ENCODE results near the gene GPS1.

Gene GPS1

DNA sequence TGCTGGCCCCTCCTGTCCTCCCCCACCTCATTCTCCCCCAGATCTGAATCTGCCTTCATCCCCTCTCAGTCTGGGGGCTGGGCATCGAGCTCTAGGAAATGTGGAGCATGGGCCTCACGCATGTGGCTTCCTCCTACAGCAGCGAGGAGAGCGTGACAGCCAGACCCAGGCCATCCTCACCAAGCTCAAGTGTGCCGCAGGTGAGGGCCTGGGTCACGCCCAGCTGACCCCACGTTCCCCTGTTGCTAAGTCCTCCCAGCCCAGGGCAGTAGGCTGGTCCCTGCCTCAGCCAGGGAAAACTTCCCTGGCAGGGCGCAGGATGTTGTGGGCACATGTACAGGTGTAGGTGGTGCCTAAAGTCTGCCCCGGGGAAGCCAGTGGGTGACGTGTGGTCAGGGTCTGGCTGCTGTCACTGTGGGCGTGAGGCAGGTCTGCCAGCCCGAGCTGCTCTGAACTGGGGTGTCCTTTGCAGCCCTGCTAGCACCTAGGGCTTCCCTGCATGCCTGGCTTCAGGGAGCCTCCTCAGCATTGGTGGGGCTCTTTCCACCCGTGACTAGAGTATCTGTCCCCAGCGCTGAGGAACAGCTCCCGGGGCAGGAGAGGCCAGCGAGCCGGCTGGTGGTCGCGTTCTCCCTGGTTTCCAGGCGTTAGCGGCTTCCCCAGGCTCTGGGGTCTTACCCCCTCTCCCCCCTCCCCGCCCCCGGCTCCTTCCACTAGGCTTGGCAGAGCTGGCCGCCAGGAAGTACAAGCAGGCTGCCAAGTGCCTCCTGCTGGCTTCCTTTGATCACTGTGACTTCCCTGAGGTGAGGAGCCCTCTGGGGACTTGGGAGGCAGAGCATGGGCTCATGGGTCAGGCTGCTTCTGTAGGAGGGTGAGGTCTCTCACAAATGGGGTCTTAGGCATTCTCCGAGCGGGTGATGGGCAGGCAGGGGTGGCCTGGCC is 3.6 kb downstream of the GPS1 start:
- Histone ChIP-seq H3K27ac (ENCODE audit: insufficient read depth in 1 of 2, low read depth in 1 of 2, low read length in 2 of 2, poor library complexity in 1 of 2, severe bottlenecking in 2 of 2) (no peak overlapping the region), H3K27me3 (replicated peaks in 2 of 5; ENCODE audit: control insufficient read depth in 4 of 5, insufficient read depth in 5 of 5, low read length in 4 of 5) (no peaks in the 10 kb centered on the region), H3K36me3 (ENCODE audit: control insufficient read depth in 4 of 4, insufficient read depth in 4 of 4, low read length in 3 of 4) (peaks cover 4 to 73% (median 42%) of the 10 kb centered on the region in 4 experiments), H3K9me3 (ENCODE audit: control extremely low read depth in 1 of 5, control insufficient read depth in 4 of 5, insufficient read depth in 2 of 5, low read depth in 1 of 5, low read length in 4 of 5) (no peaks in the 10 kb centered on the region), H3K4me1 (ENCODE audit: control extremely low read depth in 1 of 4, control insufficient read depth in 4 of 4, insufficient read depth in 4 of 4, low read length in 3 of 4) (peaks cover 0 to 22% (median 20%) of the 10 kb centered on the region in 4 experiments), H3K4me3 (ENCODE audit: control insufficient read depth in 1 of 7, extremely low read depth in 1 of 7, insufficient read depth in 4 of 7, low read depth in 2 of 7, low read length in 6 of 7) (no peak overlapping the region)
- POLR2A ChIA-PET: no interaction called here
- DNase-seq: no peak
- 89% methylated on average over 22 of the region's 26 CpGs for WGBS (ENCODE audit: insufficient coverage)
- CTCF ChIA-PET: interaction anchor here (1.1 kb wide), 1 partner anchor 26 kb away, joined by 3 read pairs; no protein-coding TSS in a partner anchor

- Histone ChIP-seq H3K4me3 (ENCODE audit: control insufficient read depth in 1 of 7, extremely low read depth in 1 of 7, insufficient read depth in 4 of 7, low read depth in 2 of 7, low read length in 6 of 7) (no peak overlapping the region), H3K27me3 (replicated peaks in 2 of 5; ENCODE audit: control insufficient read depth in 4 of 5, insufficient read depth in 5 of 5, low read length in 4 of 5) (no peaks in the 10 kb centered on the region), H3K4me1 (ENCODE audit: control extremely low read depth in 1 of 4, control insufficient read depth in 4 of 4, insufficient read depth in 4 of 4, low read length in 3 of 4) (peaks cover 0 to 13% (median 12%) of the 10 kb centered on the region in 4 experiments), H3K36me3 (ENCODE audit: control insufficient read depth in 4 of 4, insufficient read depth in 4 of 4, low read length in 3 of 4) (peaks cover 6 to 82% (median 50%) of the 10 kb centered on the region in 4 experiments), H3K27ac (ENCODE audit: insufficient read depth in 1 of 2, low read depth in 1 of 2, low read length in 2 of 2, poor library complexity in 1 of 2, severe bottlenecking in 2 of 2) (no peak overlapping the region), H3K9me3 (ENCODE audit: control extremely low read depth in 1 of 5, control insufficient read depth in 4 of 5, insufficient read depth in 2 of 5, low read depth in 1 of 5, low read length in 4 of 5) (no peaks in the 10 kb centered on the region)
- ChIA-PET POLR2A (no interaction called here), CTCF (no interaction called here)
- DNase-seq: no peak
- 98% methylated on average over 27 of the region's 28 CpGs for WGBS (ENCODE audit: insufficient coverage)
These were observed 4.4 kb downstream of the GPS1 start for GRCh38 chr17:82055965-82056728.

- ChIA-PET CTCF (no interaction called here), POLR2A (no interaction called here)
- peaks cover 9 to 89% (median 56%) of the 10 kb centered on the region in 4 experiments for H3K36me3 ChIP-seq (ENCODE audit: control insufficient read depth in 4 of 4, insufficient read depth in 4 of 4, low read length in 3 of 4)
- no peak for DNase-seq
- no peaks in the 10 kb centered on the region for H3K9me3 ChIP-seq (ENCODE audit: control extremely low read depth in 1 of 5, control insufficient read depth in 4 of 5, insufficient read depth in 2 of 5, low read depth in 1 of 5, low read length in 4 of 5)
- peaks cover 0 to 13% (median 12%) of the 10 kb centered on the region in 4 experiments for H3K4me1 ChIP-seq (ENCODE audit: control extremely low read depth in 1 of 4, control insufficient read depth in 4 of 4, insufficient read depth in 4 of 4, low read length in 3 of 4)
- 95% methylated on average over 29 of the region's 29 CpGs for WGBS (ENCODE audit: insufficient coverage)
- no peak overlapping the region for H3K4me3 ChIP-seq (ENCODE audit: control insufficient read depth in 1 of 7, extremely low read depth in 1 of 7, insufficient read depth in 4 of 7, low read depth in 2 of 7, low read length in 6 of 7)
- H3K27me3 ChIP-seq (replicated peaks in 2 of 5; ENCODE audit: control insufficient read depth in 4 of 5, insufficient read depth in 5 of 5, low read length in 4 of 5): no peaks in the 10 kb centered on the region
- no peak overlapping the region for H3K27ac ChIP-seq (ENCODE audit: insufficient read depth in 1 of 2, low read depth in 1 of 2, low read length in 2 of 2, poor library complexity in 1 of 2, severe bottlenecking in 2 of 2)
These were observed 5.3 kb downstream of the GPS1 start for GRCh38 chr17:82056729-82057621.

- Histone ChIP-seq H3K9me3 (ENCODE audit: control extremely low read depth in 1 of 5, control insufficient read depth in 4 of 5, insufficient read depth in 2 of 5, low read depth in 1 of 5, low read length in 4 of 5) (no peaks in the 10 kb centered on the region), H3K36me3 (ENCODE audit: control insufficient read depth in 4 of 4, insufficient read depth in 4 of 4, low read length in 3 of 4) (peaks cover 9 to 99% (median 66%) of the 10 kb centered on the region in 4 experiments), H3K4me1 (ENCODE audit: control extremely low read depth in 1 of 4, control insufficient read depth in 4 of 4, insufficient read depth in 4 of 4, low read length in 3 of 4) (no peaks in the 10 kb centered on the region), H3K27me3 (replicated peaks in 2 of 5; ENCODE audit: control insufficient read depth in 4 of 5, insufficient read depth in 5 of 5, low read length in 4 of 5) (no peaks in the 10 kb centered on the region), H3K4me3 (ENCODE audit: control insufficient read depth in 1 of 7, extremely low read depth in 1 of 7, insufficient read depth in 4 of 7, low read depth in 2 of 7, low read length in 6 of 7) (no peak overlapping the region), H3K27ac (ENCODE audit: insufficient read depth in 1 of 2, low read depth in 1 of 2, low read length in 2 of 2, poor library complexity in 1 of 2, severe bottlenecking in 2 of 2) (no peak overlapping the region)
- DNase-seq: no peak
- ChIA-PET CTCF (no interaction called here), POLR2A (no interaction called here)
- 93% methylated on average over 13 of the region's 17 CpGs for WGBS (ENCODE audit: insufficient coverage)
These were observed 6.6 kb downstream of the GPS1 start for GRCh38 chr17:82058230-82058854.

DNA sequence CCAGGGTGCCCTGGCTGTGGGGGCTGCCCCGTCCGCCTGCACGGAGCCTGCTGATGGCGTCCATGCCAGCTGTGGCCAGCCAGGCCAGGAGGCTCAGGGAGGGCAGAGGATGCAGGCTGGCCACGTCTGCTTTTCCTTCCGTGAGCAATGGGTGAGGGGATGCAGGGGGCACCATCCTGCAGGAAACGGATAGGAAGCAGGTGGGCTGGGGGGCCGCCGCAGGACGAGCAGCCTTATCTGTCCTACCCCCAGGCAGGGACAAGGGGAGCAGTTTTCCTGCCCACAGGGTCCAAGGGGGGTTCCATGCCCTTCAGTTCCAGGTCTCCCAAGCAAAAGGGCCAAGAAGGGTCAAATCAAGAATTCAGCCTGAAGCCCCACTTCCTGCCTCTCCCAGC is 7.2 kb downstream of the GPS1 start:
- H3K36me3 ChIP-seq (ENCODE audit: control insufficient read depth in 4 of 4, insufficient read depth in 4 of 4, low read length in 3 of 4): peaks cover 11 to 99% (median 68%) of the 10 kb centered on the region in 4 experiments
- no peak overlapping the region for H3K4me3 ChIP-seq (ENCODE audit: control insufficient read depth in 1 of 7, extremely low read depth in 1 of 7, insufficient read depth in 4 of 7, low read depth in 2 of 7, low read length in 6 of 7)
- CTCF ChIA-PET: interaction anchor here (1.7 kb wide), 1 partner anchor 8 kb away, joined by 5 read pairs; no protein-coding TSS in a partner anchor
- WGBS (ENCODE audit: insufficient coverage): 75% methylated on average over 10 of the region's 10 CpGs
- H3K27me3 ChIP-seq (replicated peaks in 2 of 5; ENCODE audit: control insufficient read depth in 4 of 5, insufficient read depth in 5 of 5, low read length in 4 of 5): no peaks in the 10 kb centered on the region
- no peaks in the 10 kb centered on the region for H3K9me3 ChIP-seq (ENCODE audit: control extremely low read depth in 1 of 5, control insufficient read depth in 4 of 5, insufficient read depth in 2 of 5, low read depth in 1 of 5, low read length in 4 of 5)
- no peak for DNase-seq
- POLR2A ChIA-PET: no interaction called here
- no peak overlapping the region for H3K27ac ChIP-seq (ENCODE audit: insufficient read depth in 1 of 2, low read depth in 1 of 2, low read length in 2 of 2, poor library complexity in 1 of 2, severe bottlenecking in 2 of 2)
- peaks cover 0 to 2% (median 0%) of the 10 kb centered on the region in 4 experiments for H3K4me1 ChIP-seq (ENCODE audit: control extremely low read depth in 1 of 4, control insufficient read depth in 4 of 4, insufficient read depth in 4 of 4, low read length in 3 of 4)

DNA sequence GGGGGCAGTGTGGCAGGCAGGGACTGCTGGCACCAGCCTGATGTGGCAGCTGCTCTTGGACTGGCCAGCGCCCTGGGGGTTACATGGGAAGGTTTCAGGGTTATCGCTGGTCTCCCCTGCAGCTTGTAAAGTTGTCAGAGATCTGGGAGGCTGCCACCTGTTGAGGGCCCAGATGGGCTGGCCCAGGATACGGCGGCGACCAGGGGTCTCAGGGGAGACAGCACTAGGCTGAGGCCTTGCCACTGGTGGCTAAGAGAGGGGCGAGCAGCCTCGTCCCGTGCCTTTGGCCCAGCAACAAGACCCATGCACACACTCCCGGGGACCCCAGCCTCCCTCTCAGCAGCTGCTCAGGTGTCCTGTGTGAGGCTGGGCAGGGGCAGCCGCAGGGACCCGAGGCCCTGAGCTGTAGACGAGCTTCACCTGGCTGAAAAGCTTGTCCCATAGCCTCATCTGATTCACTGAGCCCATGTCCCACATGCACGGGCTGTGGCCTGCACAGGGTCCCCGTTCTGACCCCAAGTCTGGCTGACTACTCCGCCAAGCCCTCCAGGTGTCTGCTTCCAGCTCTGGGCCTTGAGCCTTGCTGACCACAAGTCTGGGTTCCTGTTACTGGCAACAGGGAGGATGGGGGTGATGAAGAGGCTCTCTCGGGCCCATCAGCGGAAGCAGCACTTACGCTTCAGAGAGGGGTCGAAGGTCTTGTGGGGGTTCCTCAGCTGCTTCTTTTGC is 7.7 kb downstream of the GPS1 start:
- H3K4me1 ChIP-seq (ENCODE audit: control extremely low read depth in 1 of 4, control insufficient read depth in 4 of 4, insufficient read depth in 4 of 4, low read length in 3 of 4): peaks cover 0 to 8% (median 3%) of the 10 kb centered on the region in 4 experiments
- H3K27me3 ChIP-seq (replicated peaks in 2 of 5; ENCODE audit: control insufficient read depth in 4 of 5, insufficient read depth in 5 of 5, low read length in 4 of 5): no peaks in the 10 kb centered on the region
- H3K36me3 ChIP-seq (ENCODE audit: control insufficient read depth in 4 of 4, insufficient read depth in 4 of 4, low read length in 3 of 4): peaks cover 11 to 99% (median 67%) of the 10 kb centered on the region in 4 experiments
- ChIA-PET POLR2A (no interaction called here), CTCF (interaction anchor here (1.7 kb wide), 1 partner anchor 9 kb away, joined by 5 read pairs; no protein-coding TSS in a partner anchor)
- H3K27ac ChIP-seq (ENCODE audit: insufficient read depth in 1 of 2, low read depth in 1 of 2, low read length in 2 of 2, poor library complexity in 1 of 2, severe bottlenecking in 2 of 2): no peak overlapping the region
- DNase-seq: no peak
- H3K9me3 ChIP-seq (ENCODE audit: control extremely low read depth in 1 of 5, control insufficient read depth in 4 of 5, insufficient read depth in 2 of 5, low read depth in 1 of 5, low read length in 4 of 5): no peaks in the 10 kb centered on the region
- H3K4me3 ChIP-seq (ENCODE audit: control insufficient read depth in 1 of 7, extremely low read depth in 1 of 7, insufficient read depth in 4 of 7, low read depth in 2 of 7, low read length in 6 of 7): no peak overlapping the region
- 97% methylated on average over 16 of the region's 19 CpGs for WGBS (ENCODE audit: insufficient coverage)
